ENCODE results near the gene AIFM3.

GRCh38 chr22:20948450-20948849 is 18.6 kb upstream of the AIFM3 start:
- TF ChIP-seq CTCF (IDR thresholded peaks at IDR 0.05) (no peak), POLR2A (IDR thresholded peaks at IDR 0.05) (no peak), POLR2AphosphoS5 (IDR thresholded peaks at IDR 0.05) (peak in 1 of 3 donors; percentile 31), EP300 (IDR thresholded peaks at IDR 0.05; ENCODE audit: low read depth) (no peak)

All from transverse colon (tissue), 4 donors.